K562 (cell line): ENCODE measurements around the gene RAD23B. TPM values are rescaled to one million over a fixed set of nuclear protein-coding genes. Genes with fewer than 3 reads are reported as not detected.
A peak's percentile ranks its signal among the peaks of the same experiment; 100 is the strongest.

ENCODE experiments used
- CBFA2T3 ChIP-seq: fragments of 450-650 bp; IDR thresholded peaks from 2 replicates; pipeline ENCODE4 v1.6.1; 2017
- ELF2 ChIP-seq: fragments of 250-450 bp; sonication (Bioruptor Pico); IDR thresholded peaks from 2 replicates; pipeline ENCODE4 v1.5.0; 2021; ENCODE audit warnings: mild to moderate bottlenecking
- ELK1 ChIP-seq: sonication (generic); formaldehyde crosslinking; IDR thresholded peaks from 2 replicates; pipeline ENCODE4 v1.8.1; 2022; ENCODE audit warnings: missing genetic modification reagents
- ERF ChIP-seq: fragments of 450-650 bp; formaldehyde crosslinking; IDR thresholded peaks from 2 replicates; pipeline ENCODE4 v1.4.0; 2020; ENCODE audit warnings: mild to moderate bottlenecking, mixed read lengths
- FOXJ3 ChIP-seq: sonication (generic); formaldehyde crosslinking; IDR thresholded peaks from 2 replicates; pipeline ENCODE4 v1.4.0; 2020; ENCODE audit warnings: mild to moderate bottlenecking, missing genetic modification reagents
- FUS ChIP-seq: fragments of 200-400 bp; formaldehyde crosslinking; optimal IDR thresholded peaks from 2 replicates; pipeline ENCODE3; 2017; ENCODE audit warnings: low read depth, low read length
- GABPB1 ChIP-seq: sonication (generic); formaldehyde crosslinking; IDR thresholded peaks from 2 replicates; pipeline ENCODE4 v1.8.0; 2022; ENCODE audit warnings: mild to moderate bottlenecking, missing genetic modification reagents
- GABPB2 ChIP-seq: fragments of 250-450 bp; sonication (Bioruptor Pico); conservative IDR thresholded peaks from 2 replicates; pipeline ENCODE4 v1.5.1; 2021; ENCODE audit warnings: mild to moderate bottlenecking
- KHSRP ChIP-seq: fragments of 450-650 bp; IDR thresholded peaks from 2 replicates; pipeline ENCODE4 v1.6.1; 2017
- PHTF2 ChIP-seq: fragments of 250-450 bp; sonication (Bioruptor Pico); IDR thresholded peaks from 2 replicates; pipeline ENCODE4 v1.5.0; 2021; ENCODE audit warnings: mild to moderate bottlenecking
- PKNOX1 ChIP-seq: fragments of 450-650 bp; IDR thresholded peaks from 2 replicates; pipeline ENCODE4 v1.6.1; 2016
- POLR2G ChIP-seq: fragments of 200-400 bp; formaldehyde crosslinking; IDR thresholded peaks from 2 replicates; pipeline ENCODE4 v1.6.1; 2017; ENCODE audit warnings: low read depth, mild to moderate bottlenecking, antibody characterized with exemption, low read length, moderate library complexity
- RAD51 ChIP-seq: fragments of 450-650 bp; IDR thresholded peaks from 2 replicates; pipeline ENCODE4 v1.7.1; 2016; ENCODE audit warnings: low read depth, mild to moderate bottlenecking, borderline replicate concordance
- SIN3A ChIP-seq, 2 experiments: fragments of 150-350 bp in 1 of 2; IDR thresholded peaks; 2 replicates each; pipeline ENCODE4 v1.6.1; 2011 to 2016; ENCODE audit warnings: borderline replicate concordance in 2 of 2, low read depth in 2 of 2, low read length in 2 of 2, mild to moderate bottlenecking in 2 of 2, moderate library complexity in 2 of 2; ENCODE audit not compliant: control insufficient read depth in 1 of 2
- SMAD3 ChIP-seq: fragments of 450-650 bp; formaldehyde crosslinking; conservative IDR thresholded peaks from 2 replicates; pipeline ENCODE4 v1.4.0; 2020; ENCODE audit warnings: mild to moderate bottlenecking
- SOX6 ChIP-seq: fragments of 450-650 bp; IDR thresholded peaks from 2 replicates; pipeline ENCODE4 v1.6.1; 2014; ENCODE audit warnings: mild to moderate bottlenecking
- SRSF7 ChIP-seq: fragments of 200-400 bp; formaldehyde crosslinking; optimal IDR thresholded peaks from 2 replicates; pipeline ENCODE3; 2017; ENCODE audit warnings: mild to moderate bottlenecking, low read depth, low read length
- TEAD4 ChIP-seq, 2 experiments: sonication (generic) in 1 of 2; formaldehyde crosslinking in 1 of 2; IDR thresholded peaks; 2 replicates each; pipeline versions ENCODE4 v1.6.1 to v1.8.0; 2012 to 2022; ENCODE audit warnings: borderline replicate concordance in 1 of 2, inconsistent platforms in 1 of 2, low read length in 1 of 2, mild to moderate bottlenecking in 1 of 2, missing genetic modification reagents in 1 of 2
- TFAM ChIP-seq: fragments of 250-450 bp; sonication (Bioruptor Pico); conservative IDR thresholded peaks from 2 replicates; pipeline ENCODE4 v1.5.0; 2021; ENCODE audit warnings: mild to moderate bottlenecking, moderate library complexity
- ZBTB1 ChIP-seq: sonication (generic); formaldehyde crosslinking; IDR thresholded peaks from 2 replicates; pipeline ENCODE4 v1.8.1; 2023; ENCODE audit warnings: missing genetic modification reagents, low read depth, mild to moderate bottlenecking, borderline replicate concordance
- ZBTB2 ChIP-seq: fragments of 450-650 bp; IDR thresholded peaks from 2 replicates; pipeline ENCODE4 v1.6.1; 2016; ENCODE audit warnings: antibody characterized with exemption
- ZFP1 ChIP-seq: fragments of 450-650 bp; formaldehyde crosslinking; IDR thresholded peaks from 2 replicates; pipeline ENCODE4 v1.4.0; 2020; ENCODE audit warnings: mild to moderate bottlenecking, mixed read lengths
- ZNF224 ChIP-seq: sonication (generic); formaldehyde crosslinking; IDR thresholded peaks from 2 replicates; pipeline ENCODE4 v1.8.0; 2022; ENCODE audit warnings: mild to moderate bottlenecking, missing genetic modification reagents
- ZNF3 ChIP-seq: fragments of 250-450 bp; sonication (Bioruptor Pico); IDR thresholded peaks from 2 replicates; pipeline ENCODE4 v1.5.0; 2021; ENCODE audit warnings: mild to moderate bottlenecking, moderate library complexity
- ZNF57 ChIP-seq: fragments of 450-650 bp; formaldehyde crosslinking; IDR thresholded peaks from 2 replicates; pipeline ENCODE4 v1.4.0; 2020; ENCODE audit warnings: mild to moderate bottlenecking, moderate library complexity
- ZNF584 ChIP-seq: fragments of 200-800 bp; sonication (Bioruptor generic); IDR thresholded peaks from 2 replicates; pipeline ENCODE4 v1.6.1; 2016; ENCODE audit warnings: low read depth, mild to moderate bottlenecking, missing genetic modification characterization, missing compliant biosample characterization
- ZNF696 ChIP-seq: fragments of 250-450 bp; sonication (Bioruptor Pico); conservative IDR thresholded peaks from 2 replicates; pipeline ENCODE4 v1.4.0; 2020; ENCODE audit warnings: mild to moderate bottlenecking, moderate library complexity
- polyA plus RNA-seq, 8 experiments: library from polyadenylated mRNA; depleted of rRNA in 4 of 8; stranded (reverse) in 5 of 8; unstranded in 3 of 8; fragments of >200 nt; fragmentation: Nextera tagmentation in 2 of 8; fragmentation: Illumina TruSeq in 1 of 8; extraction: Ambion mirVana in 2 of 8; extraction: Trizol in 1 of 8; gene quantifications; 2 replicates each; pipeline versions ENCODE4 v1.2.1 to v1.2.3, GENCODE V29; 2011 to 2014; ENCODE audit warnings: inconsistent platforms in 1 of 8, missing spikeins in 1 of 8
- total RNA-seq, 7 experiments: library from RNA; depleted of rRNA in 6 of 7; stranded (reverse); fragments of >200 nt in 6 of 7; fragmentation: Illumina TruSeq in 2 of 7; extraction: Trizol in 2 of 7; gene quantifications; 2 replicates each; pipeline versions ENCODE4 v1.2.1 to v1.2.3, GENCODE V29; 2011 to 2021; ENCODE audit warnings: low replicate concordance in 1 of 7

The RAD23B gene
- total and polyA plus RNA-seq, 9 of the 15 experiments (the other 6 are each of a cell fraction or from before 2014, with no cell fraction given) = 14.5 to 184 (median 114) TPM

- TF ChIP-seq TFAM (CRISPR knock-in tag) (no peak), GABPB1 (CRISPR knock-in tag) (peak; percentile 76), ZNF584 (CRISPR knock-in tag) (no peak), KHSRP (no peak), ZFP1 (CRISPR knock-in tag) (no peak), ZNF57 (CRISPR knock-in tag) (no peak), SMAD3 (CRISPR knock-in tag) (no peak), FUS (peak; percentile 64), ZBTB1 (CRISPR knock-in tag) (no peak), ZNF224 (CRISPR knock-in tag) (no peak), FOXJ3 (no peak), ERF (CRISPR knock-in tag) (peak; percentile 73; the same call in 1 of the 2 replicates), ELF2 (no peak), CBFA2T3 (peak; percentile 22; the same call in 1 of the 2 replicates), PHTF2 (CRISPR knock-in tag) (no peak), SOX6 (peak; percentile 51), TEAD4 (IDR thresholded peaks at IDR 0.05; ENCODE audit: low read length) (peak; percentile 68), TEAD4 (CRISPR knock-in tag; IDR thresholded peaks at IDR 0.05; ENCODE audit: borderline replicate concordance) (peak; percentile 93), SIN3A (IDR thresholded peaks at IDR 0.05; ENCODE audit: borderline replicate concordance in 2 of 2, control insufficient read depth in 1 of 2, low read depth in 2 of 2, low read length in 2 of 2) (peak in 1 of 2 experiments; percentile 60; a peak in 1 of 4 replicates), SRSF7 (no peak), ZBTB2 (peak; percentile 83; the same call in 1 of the 2 replicates), POLR2G (peak; percentile 98), GABPB2 (no peak), ZNF696 (no peak), RAD51 (no peak), ZNF3 (CRISPR knock-in tag) (no peak), ELK1 (CRISPR knock-in tag) (no peak), PKNOX1 (no peak)
These were observed at the start of gene RAD23B (continued) for GRCh38 chr9:107282759-107283622.
